HG03064 (cell line): ENCODE results near the gene CHTF18.
"Not testable (repeated sequence)": the region's sequence is repeated elsewhere in the genome, so short reads cannot be mapped to it uniquely, and the experiment has no call there.

Experiments
- ATAC-seq: cut with Tn5 transposase; IDR thresholded peaks from one replicate; pipeline ENCODE4 v1.9.1; 2021; ENCODE audit warnings: low read depth; ENCODE audit not compliant: unreplicated experiment

Gene CHTF18

GRCh38 chr16:824194-824593, 35.8 kb downstream of the CHTF18 start:
- ATAC-seq: no peak

DNA sequence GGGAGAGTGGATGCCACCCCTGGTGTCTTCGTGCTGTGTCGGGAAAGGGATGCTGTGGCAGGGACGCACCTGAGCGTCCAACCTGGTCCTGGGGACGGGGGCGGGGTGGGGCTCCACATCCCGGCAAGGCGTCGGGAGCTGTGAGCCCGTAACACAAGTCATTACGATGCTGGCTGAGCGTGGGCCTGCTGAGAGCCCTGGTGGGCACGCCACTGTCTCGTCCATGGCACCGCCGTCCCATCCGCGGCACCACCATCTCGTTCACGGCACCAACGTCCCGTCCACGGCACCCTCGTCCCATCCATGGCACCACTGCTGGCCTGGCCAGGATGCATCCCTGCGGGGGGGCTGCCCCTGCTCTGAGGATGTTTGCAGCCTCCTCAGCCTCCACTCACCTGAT, 36.2 kb downstream of the CHTF18 start:
- ATAC-seq: no peak

DNA sequence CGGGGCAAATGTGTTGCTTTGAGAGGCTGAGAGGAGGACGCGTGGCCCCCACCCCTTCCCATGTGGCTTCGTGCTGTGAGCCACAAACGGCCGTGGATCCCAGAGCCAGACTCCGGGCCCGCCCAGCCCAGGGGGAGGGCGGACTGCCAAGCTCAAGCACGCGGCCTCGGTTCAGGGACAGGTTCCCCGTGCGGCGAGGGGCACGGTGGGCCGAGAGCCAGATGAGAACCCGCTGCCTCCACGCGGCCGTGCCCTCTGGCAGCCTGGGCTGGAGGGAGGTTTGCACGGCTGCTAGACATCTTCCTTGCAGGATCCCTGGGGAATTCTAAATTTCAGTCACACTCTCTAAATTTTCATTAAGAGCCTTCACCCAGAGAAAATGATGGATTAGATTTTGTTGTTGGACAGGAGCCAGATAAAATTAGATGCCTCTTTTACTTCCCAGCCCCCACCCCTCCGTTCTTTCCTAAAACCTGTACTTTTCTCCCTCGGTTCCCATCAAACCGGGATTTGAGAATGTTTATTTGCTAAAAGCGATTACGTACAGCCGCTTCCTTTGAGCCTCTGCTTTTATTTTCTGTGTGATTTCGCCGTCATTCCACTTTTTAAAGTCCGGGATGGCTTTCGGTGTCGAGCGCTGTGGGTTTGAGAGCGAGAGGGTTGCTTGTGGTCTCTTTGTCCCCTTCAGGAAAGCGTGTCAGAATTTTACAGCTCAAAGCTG, 37.1 kb downstream of the CHTF18 start:
- ATAC-seq: no peak

- no peak for ATAC-seq
Observed at GRCh38 chr16:827513-827912, 39.1 kb downstream of the CHTF18 start.

DNA sequence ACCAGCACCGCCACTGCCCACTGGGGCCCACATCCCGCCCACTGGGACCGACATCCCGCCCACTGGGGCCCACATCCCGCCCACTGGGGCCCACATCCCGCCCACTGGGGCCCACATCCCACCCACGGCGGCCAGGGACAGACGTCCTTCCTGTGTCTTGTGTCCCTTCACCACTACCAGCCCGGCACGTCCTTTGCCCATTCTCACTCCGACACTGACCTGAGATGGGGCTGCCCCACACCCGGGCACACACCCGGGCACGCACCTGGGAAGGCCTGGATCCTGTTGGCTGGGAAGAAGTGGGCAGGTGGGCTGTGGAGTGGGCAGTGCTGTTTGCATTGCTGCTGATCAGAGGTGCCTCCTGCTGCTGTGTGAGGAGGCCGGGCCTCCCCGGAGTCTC, 40.5 kb downstream of the CHTF18 start:
- ATAC-seq: no peak

- no peak for ATAC-seq
Observed at GRCh38 chr16:830107-830870, 41.9 kb downstream of the CHTF18 start.

- ATAC-seq: no peak
Observed at GRCh38 chr16:830871-831570, 42.6 kb downstream of the CHTF18 start.

DNA sequence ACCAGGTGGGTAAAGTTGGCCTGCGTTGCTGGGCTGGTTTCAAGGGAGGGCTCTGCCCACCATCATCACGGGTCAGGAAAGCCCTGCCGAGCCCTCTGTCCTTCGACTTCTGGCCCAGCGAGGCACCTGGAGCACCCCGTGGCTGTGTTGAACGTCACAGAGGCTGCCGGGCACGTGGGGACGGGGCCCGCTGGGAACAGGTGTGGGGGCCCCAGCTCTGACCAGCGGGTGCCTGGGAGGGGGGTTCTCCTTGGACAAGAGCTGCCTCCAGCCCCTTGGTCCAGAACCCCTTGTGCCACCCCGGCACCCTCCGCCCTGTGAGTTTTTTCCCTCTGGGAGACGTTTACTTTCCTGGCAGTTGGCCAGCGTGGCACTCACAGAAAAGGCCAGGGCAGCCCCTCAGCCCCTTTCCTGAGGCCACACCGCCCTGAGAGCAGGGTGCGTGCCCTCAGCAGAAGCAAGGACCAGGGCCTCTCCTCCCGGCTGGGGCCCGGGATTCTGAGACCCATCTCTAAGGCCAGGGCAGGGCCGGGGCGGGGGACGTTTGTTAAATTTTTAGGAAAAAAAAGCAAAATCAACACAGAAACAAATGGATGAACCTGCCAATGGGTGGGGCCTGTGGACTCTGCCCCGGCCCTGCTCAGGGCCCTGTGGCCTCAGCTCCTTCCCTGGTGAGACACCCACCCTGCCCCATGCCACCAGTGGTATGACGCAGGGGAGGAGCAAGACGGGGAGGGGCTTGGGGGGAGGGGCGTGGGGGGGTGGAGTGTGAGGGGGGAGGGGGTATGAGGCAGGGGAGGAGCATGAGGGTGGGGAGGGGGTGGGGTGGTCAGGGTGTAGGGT, 43.4 kb downstream of the CHTF18 start:
- no peak for ATAC-seq

DNA sequence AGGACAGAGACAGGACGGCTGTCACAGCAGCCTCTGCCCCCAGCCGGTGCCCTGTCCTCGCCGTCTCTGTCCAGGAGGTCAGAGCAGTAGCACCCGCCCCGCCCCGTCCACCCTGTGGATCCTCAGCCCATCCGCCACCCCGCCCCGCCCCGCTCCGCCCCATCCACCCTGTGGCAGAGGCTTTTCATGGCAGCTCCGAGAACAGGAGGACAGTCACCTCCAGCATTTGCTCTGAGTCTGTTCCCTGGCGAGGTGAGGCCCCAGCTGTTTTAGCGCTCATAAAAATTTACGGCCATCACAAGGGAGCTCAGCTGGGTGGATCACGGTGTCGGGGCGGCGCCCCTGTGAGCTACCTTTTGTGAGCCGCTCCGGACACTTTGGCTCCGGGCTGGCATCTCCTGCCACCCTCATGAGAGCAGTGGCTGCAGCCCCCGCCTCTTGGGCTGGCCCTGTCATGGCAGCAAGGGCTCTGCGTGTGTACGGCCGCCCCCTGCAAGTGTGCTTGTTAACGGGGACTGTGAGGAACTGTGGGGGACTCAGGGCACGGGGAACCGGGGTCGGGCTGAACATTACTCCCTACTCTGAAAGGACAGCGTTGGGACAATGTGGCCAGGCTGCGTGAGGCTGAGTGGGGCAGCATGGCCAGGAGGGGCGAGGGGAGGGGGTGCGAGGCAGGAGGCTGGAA, 44.4 kb downstream of the CHTF18 start:
- ATAC-seq: no peak

DNA sequence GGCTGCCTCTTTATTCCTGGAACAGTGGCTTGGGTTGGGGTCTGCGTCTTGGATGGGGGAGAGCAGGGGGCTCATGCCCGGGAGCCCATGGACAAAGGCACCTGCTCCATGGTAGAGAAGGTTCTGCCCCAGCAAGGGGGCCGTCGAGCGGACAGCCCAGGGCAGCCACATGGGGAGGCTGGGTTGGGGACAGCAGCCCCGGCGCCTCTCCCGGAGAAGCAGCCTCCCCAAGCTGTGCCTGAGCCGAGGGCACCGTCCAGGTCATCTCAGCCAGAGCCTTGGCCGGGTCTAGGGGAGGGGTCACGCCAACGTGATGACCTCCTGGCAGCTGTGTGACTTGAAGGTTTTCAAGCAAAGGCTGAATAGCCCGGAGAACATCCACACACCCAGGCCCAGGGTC, 45.0 kb downstream of the CHTF18 start:
- no peak for ATAC-seq

GRCh38 chr16:835373-835772, 47.0 kb downstream of the CHTF18 start:
- no peak for ATAC-seq

DNA sequence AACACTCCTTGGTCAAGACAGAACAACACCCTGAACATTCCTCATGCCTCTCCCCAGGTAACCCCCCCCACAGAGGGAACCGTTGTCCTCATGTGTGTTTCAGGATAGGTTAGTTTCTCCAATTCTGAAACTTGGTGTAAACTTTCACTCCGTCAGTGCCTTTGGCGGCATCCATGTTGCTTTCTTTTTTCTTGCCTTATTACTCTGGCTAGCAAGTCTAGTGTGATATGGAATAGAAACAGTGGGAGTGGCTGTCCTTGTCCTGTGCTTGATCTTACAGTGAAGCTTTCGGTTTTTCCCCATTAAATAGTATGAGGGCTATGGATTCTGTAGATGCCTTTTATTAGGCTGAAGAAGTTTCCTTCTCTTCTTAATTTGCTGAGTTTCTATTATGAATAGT, 47.8 kb downstream of the CHTF18 start:
- no peak for ATAC-seq

DNA sequence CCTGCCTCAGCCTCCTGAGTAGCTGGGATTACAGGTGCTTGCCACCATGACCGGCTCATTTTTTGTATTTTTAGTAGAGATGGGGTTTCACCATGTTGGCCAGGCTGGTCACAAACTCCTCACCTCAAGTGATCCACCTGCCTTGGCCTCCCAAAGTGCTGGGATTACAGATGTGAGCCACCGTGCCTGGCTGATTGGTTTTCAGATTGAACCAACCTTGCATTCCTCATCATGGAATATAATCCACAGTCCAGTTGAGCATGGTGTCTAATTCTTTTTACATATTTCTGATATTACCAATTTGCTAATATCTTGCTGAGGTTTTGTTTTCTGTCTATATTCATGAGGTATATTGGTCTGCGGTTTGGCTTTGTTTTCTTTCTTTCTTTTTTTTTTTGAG, 48.4 kb downstream of the CHTF18 start:
- ATAC-seq: not testable (repeated sequence)

GRCh38 chr16:838741-839140, 50.3 kb downstream of the CHTF18 start:
- no peak for ATAC-seq

- ATAC-seq: no peak
Observed at GRCh38 chr16:839643-840408, 51.4 kb downstream of the CHTF18 start.

GRCh38 chr16:840561-841454, 52.4 kb downstream of the CHTF18 start:
- ATAC-seq: no peak

DNA sequence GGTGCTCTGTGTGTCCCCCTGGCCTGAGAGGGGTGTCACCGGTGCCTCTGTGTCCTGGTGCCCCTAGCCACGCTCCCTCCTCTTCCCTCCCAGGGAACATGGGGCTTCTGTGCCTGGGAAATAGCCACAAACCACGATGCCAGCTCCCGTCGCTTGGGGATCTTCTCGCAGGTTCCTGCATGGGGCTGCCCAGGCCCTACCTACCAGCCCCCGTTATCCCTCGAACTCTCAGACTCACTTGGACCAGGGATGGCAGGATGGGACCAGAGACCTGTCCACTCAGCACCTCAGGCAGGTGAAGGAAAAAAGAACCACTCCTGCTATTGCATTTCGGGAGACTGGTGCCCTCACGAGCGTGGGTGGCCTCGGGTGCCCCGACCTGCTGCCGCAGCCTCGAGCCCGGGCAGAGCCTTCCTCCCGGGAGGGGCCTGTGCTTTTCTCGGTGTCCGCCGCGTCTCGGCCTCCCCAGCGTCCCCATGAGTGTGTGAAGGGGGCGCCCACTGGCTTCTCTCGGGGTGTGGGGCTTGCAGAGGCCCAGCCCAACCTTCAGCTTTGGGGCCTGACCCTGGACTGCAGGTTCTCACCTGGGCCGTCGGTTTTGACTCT, 53.1 kb downstream of the CHTF18 start:
- ATAC-seq: no peak

GRCh38 chr16:842061-842476, 53.6 kb downstream of the CHTF18 start:
- no peak for ATAC-seq
